Measurements from ENCODE around the gene ELK3.

Gene ELK3

GRCh38 chr12:96235484-96235826, 41.3 kb downstream of the ELK3 start:
- DNase-seq, result peak in 2 of 14 donors; percentile 24 to 87

GRCh38 chr12:96236221-96236822, 42.1 kb downstream of the ELK3 start:
- DNase-seq, result peak in 1 of 14 donors; percentile 27

GRCh38 chr12:96237035-96237434, 42.9 kb downstream of the ELK3 start:
- no peak for DNase-seq

- peak in 1 of 14 donors; percentile 67 for DNase-seq
These were observed 43.4 kb downstream of the ELK3 start for GRCh38 chr12:96237465-96238077.

- DNase-seq, result peak in 1 of 14 donors; percentile 16
These were observed 44.3 kb downstream of the ELK3 start for GRCh38 chr12:96238336-96239047.

GRCh38 chr12:96239711-96240635, 45.8 kb downstream of the ELK3 start:
- peak in 1 of 14 donors; percentile 51 for DNase-seq

GRCh38 chr12:96240656-96241055, 46.5 kb downstream of the ELK3 start:
- no peak for DNase-seq

- DNase-seq, result no peak
These were observed 47.3 kb downstream of the ELK3 start for GRCh38 chr12:96241431-96241830.

- DNase-seq, result peak in 1 of 14 donors; percentile 53
These were observed 47.7 kb downstream of the ELK3 start for GRCh38 chr12:96241846-96242256.

GRCh38 chr12:96242597-96242996, 48.4 kb downstream of the ELK3 start:
- DNase-seq, result no peak

GRCh38 chr12:96244826-96245225, 50.7 kb downstream of the ELK3 start:
- DNase-seq, result no peak

GRCh38 chr12:96246926-96247505, 52.8 kb downstream of the ELK3 start:
- DNase-seq, result no peak

- no peak for DNase-seq
These were observed 53.4 kb downstream of the ELK3 start for GRCh38 chr12:96247563-96247962.

GRCh38 chr12:96248136-96248931, 54.2 kb downstream of the ELK3 start:
- DNase-seq, result peak in 2 of 14 donors; percentile 17 to 19

- DNase-seq, result peak in 2 of 14 donors; percentile 32 to 76
These were observed 55.3 kb downstream of the ELK3 start for GRCh38 chr12:96249196-96250118.

- DNase-seq, result no peak
These were observed 56.0 kb downstream of the ELK3 start for GRCh38 chr12:96250119-96250685.

- no peak for DNase-seq
These were observed 60.9 kb downstream of the ELK3 start for GRCh38 chr12:96255077-96255476.

GRCh38 chr12:96256672-96257361, 62.6 kb downstream of the ELK3 start:
- DNase-seq, result no peak

- no peak for DNase-seq
These were observed 63.5 kb downstream of the ELK3 start for GRCh38 chr12:96257550-96258103.

All from C1 segment of cervical spinal cord (tissue), 14 donors.